Pancreas (tissue), 10 donors: ENCODE measurements around the gene LGALSL. TPM values are rescaled to one million over a fixed set of nuclear protein-coding genes. Genes with fewer than 3 reads are reported as not detected.

Source experiments
- ATAC-seq, 4 donors: fragments of 200-7000 bp; cut with Tn5 transposase; one replicate each; pipeline versions ENCODE4 v1.8.0 to v1.9.1; 2020; ENCODE audit warnings: mild to moderate bottlenecking in 4 of 4, moderate library complexity in 4 of 4
- DNase-seq, 6 donors: peaks; one replicate each; pipeline ENCODE4 v3.0.0-alpha.2; 2020
- FAIRE-seq: peaks from 2 replicates; lab custom pipeline; 2012; peaks lifted over from hg19 to GRCh38; lab: Jason Lieb, UNC
- H3K27ac ChIP-seq, 4 donors: fragments of 200-600 bp; sonication (generic); 1 replicate in 3 of 4; 2 replicates in 1 of 4; pipeline versions ENCODE4 v1.5.0 to v1.8.0; 2020
- H3K27me3 ChIP-seq, 4 donors: fragments of 200-600 bp; one replicate each; pipeline ENCODE4 v1.8.0; 2021
- H3K36me3 ChIP-seq, 3 donors: fragments of 200-600 bp; sonication (generic) in 1 of 3; one replicate each; pipeline versions ENCODE4 v1.5.0 to v1.8.0; 2020 to 2021
- H3K4me1 ChIP-seq, 3 donors: fragments of 200-600 bp; one replicate each; pipeline ENCODE4 v1.8.0; 2021
- H3K4me3 ChIP-seq, 4 donors: fragments of 200-600 bp; sonication (generic) in 2 of 4; one replicate each; pipeline versions ENCODE4 v1.5.0 to v1.8.0; 2020 to 2021
- H3K9me3 ChIP-seq, 4 donors: fragments of 200-600 bp; one replicate each; pipeline ENCODE4 v1.8.0; 2021
- CTCF ChIP-seq, 4 donors: fragments of 200-600 bp; sonication (generic) in 3 of 4; IDR thresholded peaks; one replicate each; pipeline versions ENCODE4 v1.5.0 to v1.8.0; 2021; ENCODE audit warnings: antibody characterized with exemption in 4 of 4
- WGBS, 2 donors: extraction: QIAGEN DNeasy Blood & Tissue Kit; methylation state at CpG; one replicate each; pipeline ENCODE4 v1.1.7; 2013; 5-methylcytosine and 5-hydroxymethylcytosine counted together
- intact Hi-C, 3 donors: fragments of 100-400 bp; cut with DNase I; formaldehyde crosslinking; loops; one replicate each; pipeline versions ENCODE4 v1.11.1 to v1.14.2; 2022
- polyA plus RNA-seq, 2 donors: library from polyadenylated mRNA; stranded (reverse); fragments of 200-250 nt; gene quantifications; one replicate each; pipeline ENCODE4 v1.2.3, GENCODE V29; 2013
- total RNA-seq, 6 donors: library from RNA; stranded (reverse); fragmentation: NEBNext Ultra II Directional in 4 of 6; extraction: Animal tissue kit (Norgen Biotek cat#: 25700) in 4 of 6; gene quantifications; one replicate each; pipeline versions ENCODE4 v1.2.1 to v1.2.4, GENCODE V29; 2021 to 2023
- donor health status: healthy with polysubstance abuse.
- donor health status: DM: no; HTN: no; CAD: no; lungs with moderate emphysema.
- donor health status: DM: no; HTN: no; CAD: no.
- donor health status: control.
- donor health status: control.
- donor health status: Bipolar disorder and iron deficiency.
- donor health status: DM: yes; HTN: yes; CAD: no.
- donor health status: DM: no; HTN: no; CAD: no.
- donor health status: DM: no; HTN: no; CAD: no.
- donor health status: DM: yes; HTN: yes; CAD: no.

Gene LGALSL
- total and polyA plus RNA-seq, 8 donors = 3.5 to 8.6 (median 5.8) TPM

- FAIRE-seq (no peak), ATAC-seq (no peak), DNase-seq (no peak)
- Histone ChIP-seq H3K36me3 (no peaks in the 10 kb centered on the region), H3K4me1 (peaks cover 9 to 17% (median 11%) of the 10 kb centered on the region in 3 donors), H3K27ac (no peak overlapping the region), H3K4me3 (no peak overlapping the region), H3K27me3 (no peaks in the 10 kb centered on the region), H3K9me3 (no peaks in the 10 kb centered on the region)
- WGBS, 2 donors = 94 to 100% methylated on average over 3 of the region's 3 CpGs
- TF ChIP-seq CTCF (IDR thresholded peaks at IDR 0.05) = no peak
- intact Hi-C loops = no loop called here
Observed at GRCh38 chr2:64408031-64408430, 45.9 kb upstream of the LGALSL start.

- ATAC-seq = no peak
- no peak for FAIRE-seq
- Histone ChIP-seq H3K27me3 (no peaks in the 10 kb centered on the region), H3K27ac (no peak overlapping the region), H3K36me3 (no peaks in the 10 kb centered on the region), H3K4me3 (no peak overlapping the region), H3K4me1 (no peaks in the 10 kb centered on the region), H3K9me3 (no peaks in the 10 kb centered on the region)
- no peak for TF ChIP-seq CTCF (IDR thresholded peaks at IDR 0.05)
- 86 to 90% methylated on average over 1 of the region's 1 CpG for WGBS, 2 donors
- intact Hi-C loops = no loop called here
- DNase-seq = no peak
Observed at GRCh38 chr2:64410671-64411070, 43.3 kb upstream of the LGALSL start.

- no peak overlapping the region for H3K4me3 ChIP-seq
- no peaks in the 10 kb centered on the region for H3K27me3 ChIP-seq
- 87 to 88% methylated on average over 4 of the region's 4 CpGs for WGBS, 2 donors
- FAIRE-seq = no peak
- H3K4me1 ChIP-seq = no peaks in the 10 kb centered on the region
- H3K9me3 ChIP-seq = no peaks in the 10 kb centered on the region
- no peak overlapping the region for H3K27ac ChIP-seq
- H3K36me3 ChIP-seq = no peaks in the 10 kb centered on the region
- DNase-seq = no peak
- TF ChIP-seq CTCF (IDR thresholded peaks at IDR 0.05) = no peak
- intact Hi-C loops = no loop called here
- ATAC-seq = no peak
Observed at GRCh38 chr2:64412671-64413070, 41.3 kb upstream of the LGALSL start.

GRCh38 chr2:64414736-64415435, 39.1 kb upstream of the LGALSL start:
- H3K4me3 ChIP-seq = no peak overlapping the region
- ATAC-seq = no peak
- H3K27ac ChIP-seq = no peak overlapping the region
- no peaks in the 10 kb centered on the region for H3K27me3 ChIP-seq
- no peak for FAIRE-seq
- no peaks in the 10 kb centered on the region for H3K4me1 ChIP-seq
- no peaks in the 10 kb centered on the region for H3K9me3 ChIP-seq
- WGBS, 2 donors = 93 to 95% methylated on average over 7 of the region's 7 CpGs
- intact Hi-C loops = no loop called here
- DNase-seq = no peak
- no peak for TF ChIP-seq CTCF (IDR thresholded peaks at IDR 0.05)
- H3K36me3 ChIP-seq = no peaks in the 10 kb centered on the region

- intact Hi-C loops = no loop called here
- ATAC-seq = no peak
Observed at GRCh38 chr2:64417624-64418023, 36.3 kb upstream of the LGALSL start.

More at GRCh38 chr2:64417624-64418023, 36.3 kb upstream of the LGALSL start:
- Histone ChIP-seq H3K36me3 (no peaks in the 10 kb centered on the region), H3K4me3 (no peak overlapping the region), H3K9me3 (no peaks in the 10 kb centered on the region), H3K4me1 (no peaks in the 10 kb centered on the region), H3K27me3 (no peaks in the 10 kb centered on the region), H3K27ac (no peak overlapping the region)
- WGBS, 2 donors = 80 to 85% methylated on average over 3 of the region's 3 CpGs
- no peak for TF ChIP-seq CTCF (IDR thresholded peaks at IDR 0.05)
- DNase-seq (no peak), FAIRE-seq (no peak)
